ENCODE measurements around the gene CABCOCO1. TPM values are rescaled to one million over a fixed set of nuclear protein-coding genes. Genes with fewer than 3 reads are reported as not detected.
"Not testable (repeated sequence)": the region's sequence is repeated elsewhere in the genome, so short reads cannot be mapped to it uniquely, and the experiment has no call there.

CABCOCO1 gene
- total and polyA plus RNA-seq, 7 donors = 0.10 to 3.1 (median 0.68) TPM; not detected in 2

GRCh38 chr10:61708846-61709245 is 46.1 kb downstream of the CABCOCO1 start:
- intact Hi-C loops (cut with DNase I) = no loop called here
- H3K4me1 ChIP-seq = no peaks in the 10 kb centered on the region
- no peak overlapping the region for H3K27ac ChIP-seq
- H3K27me3 ChIP-seq = no peaks in the 10 kb centered on the region
- TF ChIP-seq EP300 (IDR thresholded peaks at IDR 0.05) = no peak
- TF ChIP-seq POLR2AphosphoS5 (IDR thresholded peaks at IDR 0.05) = no peak
- no peak for TF ChIP-seq POLR2A (IDR thresholded peaks at IDR 0.05)
- TF ChIP-seq CTCF (IDR thresholded peaks at IDR 0.05) = no peak
- H3K9me3 ChIP-seq = no peaks in the 10 kb centered on the region
- no peak overlapping the region for H3K4me3 ChIP-seq
- H3K36me3 ChIP-seq = no peaks in the 10 kb centered on the region
- DNase-seq = no peak
- 83 to 93% methylated on average over 2 of the region's 2 CpGs for WGBS, 2 donors

GRCh38 chr10:61712105-61712504 is 49.4 kb downstream of the CABCOCO1 start:
- H3K9me3 ChIP-seq; DNase-seq; H3K27ac ChIP-seq; H3K36me3 ChIP-seq; intact Hi-C loops (cut with DNase I); H3K4me3 ChIP-seq; H3K27me3 ChIP-seq; H3K4me1 ChIP-seq: not testable (repeated sequence)
- WGBS, 2 donors = 68 to 74% methylated on average over 2 of the region's 2 CpGs

- H3K4me1 ChIP-seq; intact Hi-C loops (cut with DNase I); H3K4me3 ChIP-seq; DNase-seq; H3K9me3 ChIP-seq; H3K27me3 ChIP-seq; H3K27ac ChIP-seq; H3K36me3 ChIP-seq: not testable (repeated sequence)
- 94 to 95% methylated on average over 6 of the region's 6 CpGs for WGBS, 2 donors
Measured at GRCh38 chr10:61719475-61719874, 56.7 kb downstream of the CABCOCO1 start.

- intact Hi-C loops (cut with DNase I) = no loop called here
- Histone ChIP-seq H3K4me1 (no peaks in the 10 kb centered on the region), H3K36me3 (no peaks in the 10 kb centered on the region), H3K27me3 (no peaks in the 10 kb centered on the region), H3K9me3 (peaks cover 0 to 2% (median 0%) of the 10 kb centered on the region in 4 donors), H3K27ac (no peak overlapping the region), H3K4me3 (no peak overlapping the region)
- TF ChIP-seq POLR2A (IDR thresholded peaks at IDR 0.05) (no peak), CTCF (IDR thresholded peaks at IDR 0.05) (no peak), POLR2AphosphoS5 (IDR thresholded peaks at IDR 0.05) (no peak), EP300 (IDR thresholded peaks at IDR 0.05) (no peak)
- 88 to 91% methylated on average over 3 of the region's 3 CpGs for WGBS, 2 donors
- no peak for DNase-seq
Measured at GRCh38 chr10:61719906-61720305, 57.2 kb downstream of the CABCOCO1 start.

- TF ChIP-seq POLR2AphosphoS5 (IDR thresholded peaks at IDR 0.05) = no peak
- no peak for TF ChIP-seq CTCF (IDR thresholded peaks at IDR 0.05)
- no peak for TF ChIP-seq EP300 (IDR thresholded peaks at IDR 0.05)
- TF ChIP-seq POLR2A (IDR thresholded peaks at IDR 0.05) = no peak
- Histone ChIP-seq H3K36me3 (no peaks in the 10 kb centered on the region), H3K27me3 (no peaks in the 10 kb centered on the region), H3K4me1 (no peaks in the 10 kb centered on the region), H3K27ac (no peak overlapping the region), H3K4me3 (no peak overlapping the region), H3K9me3 (peaks cover 0 to 2% (median 0%) of the 10 kb centered on the region in 4 donors)
- DNase-seq = no peak
- intact Hi-C loops (cut with DNase I) = no loop called here
- 91 to 93% methylated on average over 4 of the region's 4 CpGs for WGBS, 2 donors
Measured at GRCh38 chr10:61721431-61721830, 58.7 kb downstream of the CABCOCO1 start.

- DNase-seq; H3K4me1 ChIP-seq; H3K36me3 ChIP-seq; H3K4me3 ChIP-seq; H3K27ac ChIP-seq; intact Hi-C loops (cut with DNase I); H3K9me3 ChIP-seq; H3K27me3 ChIP-seq: not testable (repeated sequence)
- WGBS, 2 donors = 67 to 84% methylated on average over 2 of the region's 2 CpGs
Measured at GRCh38 chr10:61725221-61725620, 62.5 kb downstream of the CABCOCO1 start.

Data from sigmoid colon (tissue), 7 donors.